Measurements from ENCODE around the gene PKN1. TPM values are rescaled to one million over a fixed set of nuclear protein-coding genes. Genes with fewer than 3 reads are reported as not detected.
A peak's percentile ranks its signal among the peaks of the same experiment; 100 is the strongest.

Gene PKN1
- total and polyA plus RNA-seq, 9 of the 15 experiments (the other 6 are each of a cell fraction or from before 2014, with no cell fraction given): 0.30 to 228 (median 77.5) TPM

GRCh38 chr19:14516746-14517438 is 83.8 kb downstream of the PKN1 start (continued):
- TF ChIP-seq E2F4 (CRISPR knock-in tag; IDR thresholded peaks at IDR 0.05; ENCODE audit: low read depth) (no peak), POLR2AphosphoS2 (IDR thresholded peaks at IDR 0.05; ENCODE audit: low read length) (0 out of 2 replicates have a peak, but pooled peaks have one; percentile 1), FOXK1 (CRISPR knock-in tag; IDR thresholded peaks at IDR 0.05; ENCODE audit: borderline replicate concordance) (0 out of 2 replicates have a peak, but pooled peaks have one; percentile 61), ZNF311 (CRISPR knock-in tag; IDR thresholded peaks at IDR 0.05) (no peak), ZBED1 (IDR thresholded peaks at IDR 0.05) (peak; percentile 56; the same call in 1 of the 2 replicates), ZNF23 (CRISPR knock-in tag; IDR thresholded peaks at IDR 0.05) (no peak), ZFX (CRISPR knock-in tag; IDR thresholded peaks at IDR 0.05) (peak; percentile 28; the same call in 1 of the 2 replicates), ATF3 (IDR thresholded peaks at IDR 0.05) (no peak), ATF3 (CRISPR knock-in tag; conservative IDR thresholded peaks at IDR 0.05) (no peak), TCF15 (CRISPR knock-in tag; IDR thresholded peaks at IDR 0.05) (no peak)
